GM19324 (cell line): Measurements from ENCODE around the gene ZNF865.
A peak's percentile ranks its signal among the peaks of the same experiment; 100 is the strongest.

ENCODE experiments used
- ATAC-seq: cut with Tn5 transposase; IDR thresholded peaks from one replicate; pipeline ENCODE4 v1.9.1; 2021; ENCODE audit warnings: mild to moderate bottlenecking, moderate library complexity; ENCODE audit not compliant: unreplicated experiment, low FRiP score

The ZNF865 gene

DNA sequence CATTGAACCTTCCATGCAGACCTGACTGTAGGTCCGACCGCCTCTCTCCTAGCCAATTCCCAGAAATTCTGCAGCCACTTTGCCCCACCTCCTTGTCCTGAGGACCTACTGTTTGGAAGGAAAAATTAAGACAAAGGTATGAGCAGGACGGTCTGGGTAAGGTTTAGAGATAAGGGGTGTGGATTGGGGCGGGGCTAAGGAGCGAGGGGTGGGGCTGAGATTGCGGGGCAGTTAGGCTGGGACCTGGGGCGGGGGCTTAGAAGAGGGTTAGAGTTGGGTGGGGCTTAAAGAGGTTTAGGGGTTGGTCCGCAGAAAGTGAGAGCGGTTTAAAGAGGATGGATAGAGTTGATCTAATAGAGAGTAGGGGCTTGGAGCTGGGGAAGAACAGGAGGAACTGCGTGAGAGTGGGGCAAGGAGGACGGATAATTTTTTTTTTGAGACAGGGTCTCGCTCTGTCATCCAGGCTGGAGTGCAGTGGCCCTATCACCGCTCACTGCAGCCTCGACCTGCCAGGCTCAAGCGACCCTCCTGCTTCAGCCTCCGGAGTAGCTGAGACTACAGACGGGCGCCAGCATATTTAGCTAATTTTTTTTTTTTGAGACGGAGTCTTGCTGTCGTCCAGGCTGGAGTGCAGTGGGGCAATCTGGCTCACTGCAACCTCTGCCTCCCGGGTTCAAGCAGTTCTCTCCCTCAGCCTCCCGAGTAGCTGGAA is 1.7 kb upstream of the ZNF865 start:
- ATAC-seq: no peak

DNA sequence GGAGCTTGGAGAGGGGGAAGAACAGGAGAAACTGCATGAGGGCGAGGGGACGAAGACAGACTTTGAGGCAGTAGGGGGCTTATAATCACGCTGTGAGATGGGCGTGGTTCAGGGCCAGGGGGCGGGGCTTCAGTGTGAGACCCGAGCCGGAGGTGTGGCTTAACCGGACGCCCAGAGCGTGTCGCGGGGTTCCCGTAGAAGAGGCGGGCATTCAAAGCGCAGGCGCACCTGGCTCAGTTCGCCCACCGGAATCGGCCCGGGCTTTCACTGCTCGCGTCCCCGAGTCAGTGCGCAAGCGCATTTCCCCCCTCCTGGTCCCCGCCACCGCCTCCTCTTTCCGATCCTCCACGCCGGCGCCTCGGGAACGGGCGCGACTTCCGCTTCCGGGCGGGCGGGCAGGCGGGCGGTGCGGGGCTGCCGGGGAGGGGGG is 225 bp upstream of the ZNF865 start:
- ATAC-seq: peak; percentile 82

DNA sequence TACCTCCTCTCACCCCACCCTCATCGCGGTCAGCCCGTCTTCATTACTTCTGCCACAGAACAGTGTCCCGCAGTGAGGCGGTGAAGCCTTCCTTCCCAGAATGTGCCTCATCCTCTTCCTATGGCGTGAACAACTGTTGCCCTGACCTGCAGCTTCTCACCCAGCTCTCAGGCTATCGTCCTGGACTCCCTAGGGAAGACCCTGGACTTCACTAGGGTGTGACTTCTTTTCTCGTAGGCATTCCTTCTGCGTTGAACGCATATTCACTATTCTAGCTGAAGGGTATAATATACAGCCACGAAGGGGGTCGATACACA is 982 bp downstream of the ZNF865 start:
- no peak for ATAC-seq

DNA sequence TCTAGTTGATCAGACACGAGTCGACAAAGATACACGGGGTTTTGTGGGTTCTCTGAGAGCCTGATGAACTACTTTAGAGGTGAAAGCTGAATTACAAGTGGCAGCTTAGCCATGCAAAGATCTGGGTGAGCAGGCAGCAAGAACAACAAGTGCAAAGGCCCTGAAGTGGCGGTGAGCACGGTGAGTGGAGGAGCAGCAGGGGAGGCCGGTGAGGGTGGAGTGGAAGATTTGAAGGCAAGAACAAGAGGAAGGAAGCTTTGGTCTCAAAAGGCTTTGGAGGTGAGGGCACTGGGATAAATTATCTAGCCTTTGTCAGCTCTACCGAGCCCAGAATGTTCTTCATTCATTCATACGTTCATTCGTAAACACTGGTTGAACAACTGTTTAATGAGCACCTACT is 1.4 kb downstream of the ZNF865 start:
- no peak for ATAC-seq

DNA sequence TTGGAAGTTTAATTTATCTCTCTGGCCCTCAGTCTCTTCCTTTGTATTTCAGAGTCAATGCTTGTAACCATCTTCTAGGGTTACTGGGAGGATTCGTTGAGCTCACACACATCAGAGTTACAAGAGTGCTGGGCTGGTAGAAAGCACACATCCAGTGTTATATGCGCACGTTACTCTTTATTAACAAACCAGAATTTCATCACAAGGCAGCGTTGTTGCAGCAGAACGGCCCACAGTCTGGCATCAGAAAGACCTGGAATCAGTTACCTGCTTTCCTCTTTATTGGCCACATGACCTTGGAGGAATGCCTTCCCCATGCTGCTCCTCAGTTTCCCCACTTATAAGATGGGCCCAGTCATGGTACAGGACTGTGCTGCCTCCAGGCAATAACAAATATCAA is 3.9 kb downstream of the ZNF865 start:
- no peak for ATAC-seq

DNA sequence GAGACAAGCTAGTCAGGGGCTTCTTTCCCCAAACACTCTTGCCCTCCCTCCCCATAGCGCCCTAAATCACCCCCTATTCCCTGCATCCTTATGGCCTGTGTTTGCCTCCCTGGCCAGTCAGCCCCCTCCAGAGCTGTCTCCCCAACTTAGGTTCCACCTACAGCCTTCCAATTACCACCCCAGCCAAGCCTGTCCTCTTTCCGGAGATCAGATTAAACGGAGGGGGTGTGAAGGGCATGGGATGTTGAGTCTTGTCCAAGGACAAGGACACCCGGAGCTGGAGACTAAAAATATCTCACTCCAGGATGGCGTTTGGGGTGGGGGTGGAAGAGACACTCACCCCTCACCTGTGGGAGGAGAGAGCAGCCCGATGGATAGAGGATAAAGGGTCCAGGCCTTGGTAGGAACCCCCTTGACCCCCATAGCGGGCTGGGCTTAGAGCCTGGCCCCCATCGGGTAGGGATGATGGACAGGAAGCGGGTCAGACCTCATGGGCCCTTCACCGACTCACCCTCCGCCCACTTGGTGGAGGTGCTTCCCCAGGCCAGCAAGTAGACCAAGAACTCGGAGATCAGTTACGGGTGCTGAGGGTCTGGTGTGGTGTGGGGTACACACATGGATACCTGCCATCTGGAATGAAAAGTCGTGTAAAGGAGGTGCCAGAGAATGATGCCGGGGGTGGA is 6.0 kb downstream of the ZNF865 start:
- no peak for ATAC-seq

DNA sequence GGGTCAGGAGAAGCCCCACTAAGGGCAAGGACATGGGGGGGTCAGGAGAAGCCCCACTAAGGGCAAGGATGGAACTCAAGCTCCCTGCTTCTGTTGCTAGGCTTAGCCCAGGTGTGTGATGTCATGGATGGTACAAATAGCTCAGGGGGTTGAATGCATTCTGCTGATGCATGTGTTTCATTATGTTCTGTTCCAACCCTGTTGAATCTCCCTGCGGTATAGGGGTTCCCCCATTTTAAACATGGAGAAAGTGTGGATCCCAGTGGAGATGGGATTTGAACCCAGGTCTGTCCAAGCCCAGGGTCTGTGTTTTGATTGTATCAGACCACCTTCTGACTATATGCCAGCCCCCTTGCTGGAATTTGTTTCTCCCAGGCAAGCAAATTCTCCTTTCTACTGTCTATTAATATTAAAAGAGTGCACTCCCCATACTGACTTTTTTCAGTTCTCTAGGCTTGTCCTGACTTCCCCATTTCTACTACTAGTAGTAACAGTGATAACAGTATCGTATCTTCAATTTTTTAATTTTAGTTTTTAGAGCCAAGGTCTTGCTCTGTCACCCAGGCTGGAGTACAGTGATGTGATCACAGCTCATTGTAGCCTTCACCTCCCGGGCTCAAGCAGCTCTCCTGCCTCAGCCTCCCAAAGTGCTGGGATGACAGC is 6.7 kb downstream of the ZNF865 start:
- ATAC-seq: no peak

DNA sequence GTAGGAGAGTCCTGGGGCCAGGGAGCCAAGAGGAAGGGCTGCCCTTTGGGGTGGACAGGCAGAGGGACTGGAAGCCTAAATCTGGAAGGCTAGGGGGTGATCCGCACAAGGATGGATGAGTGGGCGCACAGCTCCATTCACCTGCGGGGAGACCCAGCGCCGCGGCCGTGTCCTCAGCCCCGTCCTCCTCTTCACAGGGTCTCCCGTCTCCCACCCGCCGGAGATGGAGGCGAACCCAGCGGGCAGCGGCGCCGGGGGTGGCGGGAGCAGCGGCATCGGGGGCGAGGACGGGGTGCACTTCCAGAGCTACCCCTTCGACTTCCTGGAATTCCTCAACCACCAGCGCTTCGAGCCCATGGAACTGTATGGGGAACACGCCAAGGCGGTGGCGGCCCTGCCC is 7.9 kb downstream of the ZNF865 start:
- no peak for ATAC-seq

DNA sequence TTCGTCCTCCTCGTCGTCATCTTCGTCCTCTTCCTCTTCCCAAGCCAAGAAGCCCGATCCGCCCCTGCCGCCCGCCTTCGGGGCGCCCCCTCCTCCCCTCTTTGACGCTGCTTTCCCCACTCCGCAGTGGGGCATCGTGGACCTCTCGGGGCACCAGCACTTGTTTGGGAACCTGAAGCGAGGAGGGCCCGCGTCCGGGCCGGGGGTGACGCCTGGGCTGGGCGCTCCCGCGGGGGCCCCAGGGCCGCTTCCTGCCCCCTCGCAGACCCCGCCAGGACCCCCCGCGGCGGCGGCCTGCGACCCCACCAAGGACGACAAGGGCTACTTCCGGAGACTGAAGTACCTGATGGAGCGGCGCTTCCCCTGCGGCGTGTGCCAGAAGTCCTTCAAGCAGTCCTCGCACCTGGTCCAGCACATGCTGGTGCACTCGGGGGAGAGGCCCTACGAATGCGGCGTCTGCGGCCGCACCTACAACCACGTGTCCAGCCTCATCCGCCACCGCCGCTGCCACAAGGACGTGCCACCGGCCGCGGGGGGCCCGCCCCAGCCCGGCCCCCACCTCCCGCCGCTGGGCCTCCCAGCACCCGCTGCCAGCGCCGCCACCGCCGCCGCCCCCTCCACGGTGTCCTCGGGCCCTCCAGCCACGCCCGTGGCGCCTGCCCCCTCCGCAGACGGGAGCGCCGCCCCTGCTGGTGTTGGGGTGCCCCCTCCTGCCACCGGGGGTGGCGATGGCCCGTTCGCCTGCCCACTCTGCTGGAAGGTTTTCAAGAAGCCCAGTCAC is 8.7 kb downstream of the ZNF865 start:
- ATAC-seq: no peak

DNA sequence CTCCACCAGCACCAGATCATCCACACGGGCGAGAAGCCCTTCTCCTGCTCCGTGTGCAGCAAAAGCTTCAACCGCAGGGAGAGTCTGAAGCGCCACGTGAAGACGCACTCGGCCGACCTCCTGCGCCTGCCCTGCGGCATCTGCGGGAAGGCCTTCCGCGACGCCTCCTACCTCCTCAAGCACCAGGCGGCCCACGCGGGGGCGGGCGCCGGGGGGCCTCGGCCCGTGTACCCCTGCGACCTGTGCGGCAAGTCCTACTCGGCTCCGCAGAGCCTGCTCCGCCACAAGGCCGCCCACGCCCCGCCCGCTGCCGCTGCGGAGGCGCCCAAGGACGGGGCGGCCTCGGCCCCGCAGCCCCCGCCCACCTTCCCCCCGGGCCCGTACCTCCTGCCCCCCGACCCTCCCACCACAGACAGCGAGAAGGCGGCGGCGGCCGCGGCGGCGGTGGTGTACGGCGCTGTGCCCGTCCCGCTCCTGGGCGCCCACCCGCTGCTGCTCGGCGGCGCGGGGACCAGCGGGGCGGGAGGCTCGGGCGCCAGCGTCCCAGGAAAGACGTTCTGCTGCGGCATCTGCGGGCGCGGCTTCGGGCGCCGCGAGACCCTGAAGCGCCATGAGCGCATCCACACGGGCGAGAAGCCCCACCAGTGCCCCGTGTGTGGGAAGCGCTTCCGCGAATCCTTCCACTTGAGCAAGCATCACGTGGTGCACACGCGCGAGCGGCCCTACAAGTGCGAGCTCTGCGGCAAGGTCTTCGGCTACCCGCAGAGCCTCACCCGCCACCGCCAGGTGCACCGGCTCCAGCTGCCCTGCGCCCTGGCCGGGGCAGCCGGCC is 9.5 kb downstream of the ZNF865 start:
- ATAC-seq: no peak

DNA sequence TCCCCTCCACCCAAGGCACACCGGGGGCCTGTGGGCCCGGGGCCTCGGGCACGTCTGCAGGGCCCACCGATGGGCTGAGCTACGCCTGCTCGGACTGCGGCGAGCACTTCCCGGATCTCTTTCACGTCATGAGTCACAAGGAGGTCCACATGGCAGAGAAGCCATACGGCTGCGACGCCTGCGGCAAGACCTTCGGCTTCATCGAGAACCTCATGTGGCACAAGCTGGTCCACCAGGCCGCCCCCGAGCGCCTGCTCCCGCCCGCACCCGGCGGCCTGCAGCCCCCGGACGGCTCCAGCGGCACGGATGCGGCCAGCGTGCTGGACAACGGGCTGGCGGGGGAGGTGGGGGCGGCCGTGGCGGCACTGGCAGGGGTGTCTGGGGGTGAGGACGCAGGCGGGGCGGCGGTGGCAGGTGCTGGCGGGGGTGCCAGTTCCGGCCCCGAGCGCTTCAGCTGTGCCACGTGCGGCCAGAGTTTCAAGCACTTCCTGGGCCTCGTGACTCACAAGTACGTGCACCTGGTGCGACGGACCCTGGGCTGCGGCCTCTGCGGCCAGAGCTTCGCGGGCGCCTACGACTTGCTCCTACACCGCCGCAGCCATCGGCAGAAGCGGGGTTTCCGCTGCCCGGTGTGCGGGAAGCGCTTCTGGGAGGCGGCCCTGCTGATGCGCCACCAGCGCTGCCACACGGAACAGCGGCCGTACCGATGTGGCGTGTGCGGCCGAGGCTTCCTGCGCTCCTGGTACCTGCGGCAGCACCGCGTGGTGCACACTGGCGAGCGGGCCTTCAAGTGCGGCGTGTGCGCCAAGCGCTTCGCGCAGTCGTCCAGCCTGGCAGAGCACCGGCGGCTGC is 10.3 kb downstream of the ZNF865 start:
- no peak for ATAC-seq

DNA sequence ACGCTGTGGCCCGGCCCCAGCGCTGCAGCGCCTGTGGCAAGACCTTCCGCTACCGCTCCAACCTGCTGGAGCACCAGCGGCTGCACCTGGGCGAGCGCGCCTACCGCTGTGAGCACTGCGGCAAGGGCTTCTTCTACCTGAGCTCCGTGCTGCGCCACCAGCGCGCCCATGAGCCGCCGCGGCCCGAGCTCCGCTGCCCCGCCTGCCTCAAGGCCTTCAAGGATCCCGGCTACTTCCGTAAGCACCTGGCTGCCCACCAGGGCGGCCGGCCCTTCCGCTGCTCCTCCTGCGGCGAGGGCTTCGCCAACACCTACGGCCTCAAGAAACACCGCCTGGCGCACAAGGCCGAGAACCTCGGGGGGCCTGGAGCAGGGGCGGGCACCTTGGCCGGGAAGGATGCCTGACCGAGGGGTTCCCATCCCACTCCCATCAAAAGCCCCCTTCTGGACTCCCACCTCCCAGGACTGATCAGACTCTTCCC is 11.0 kb downstream of the ZNF865 start:
- no peak for ATAC-seq

DNA sequence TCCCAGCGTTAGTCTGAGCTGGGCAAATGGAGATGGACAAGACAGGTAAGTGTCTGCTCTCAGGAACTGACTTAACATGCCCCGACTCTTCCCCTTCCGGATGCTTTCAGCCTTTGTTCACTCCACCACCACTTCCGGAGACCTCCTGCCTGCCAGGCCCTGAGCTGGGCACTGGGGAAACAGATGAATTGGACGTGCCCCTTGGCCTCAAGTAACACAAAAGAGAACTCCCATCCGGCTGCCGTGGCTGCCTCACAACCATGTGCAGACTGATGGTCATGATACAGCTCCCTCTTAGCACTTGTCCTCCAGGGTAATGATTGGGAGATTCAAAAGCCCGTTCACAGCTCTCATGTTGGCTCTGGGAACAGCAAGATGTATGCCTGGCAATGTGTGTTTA is 12.0 kb downstream of the ZNF865 start:
- ATAC-seq: no peak

DNA sequence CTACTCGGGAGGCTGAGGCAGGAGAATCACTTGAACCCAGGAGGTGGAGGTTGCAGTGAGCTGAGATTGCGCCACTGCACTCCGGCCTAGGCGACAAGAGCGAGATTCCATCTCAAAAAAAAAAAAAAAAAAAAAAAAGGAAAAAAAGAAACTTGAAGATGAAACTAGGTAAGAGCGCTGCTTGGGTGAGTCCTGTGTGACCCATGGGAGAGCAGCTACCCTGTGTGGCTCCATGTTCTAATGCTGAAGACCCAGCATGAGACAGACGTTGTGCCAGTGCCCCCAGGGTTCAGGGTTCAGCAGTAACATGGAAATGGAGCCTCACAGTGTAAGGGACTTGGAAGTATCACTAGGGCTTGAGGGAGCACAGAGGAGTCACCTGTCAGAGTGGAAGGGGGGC is 13.0 kb downstream of the ZNF865 start:
- ATAC-seq: no peak

DNA sequence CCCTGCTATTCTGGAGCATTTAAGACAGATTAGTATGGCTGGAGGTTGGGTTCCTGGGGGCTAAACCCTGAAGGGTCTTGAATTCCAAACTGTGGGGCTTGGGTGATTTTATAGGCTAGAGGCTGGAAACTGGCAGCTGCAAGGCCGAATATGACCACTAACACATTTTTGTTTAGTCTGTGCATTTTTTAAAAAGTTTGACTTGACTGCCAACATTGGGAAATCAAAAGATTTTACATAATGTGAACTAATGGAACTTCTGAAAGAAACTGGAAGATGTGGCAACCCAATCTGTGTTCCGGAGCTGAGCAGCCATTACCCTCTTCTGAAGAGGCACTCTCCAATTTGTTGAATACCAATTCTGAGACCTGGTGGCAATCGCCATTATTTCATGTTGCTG is 13.8 kb downstream of the ZNF865 start:
- ATAC-seq: no peak

DNA sequence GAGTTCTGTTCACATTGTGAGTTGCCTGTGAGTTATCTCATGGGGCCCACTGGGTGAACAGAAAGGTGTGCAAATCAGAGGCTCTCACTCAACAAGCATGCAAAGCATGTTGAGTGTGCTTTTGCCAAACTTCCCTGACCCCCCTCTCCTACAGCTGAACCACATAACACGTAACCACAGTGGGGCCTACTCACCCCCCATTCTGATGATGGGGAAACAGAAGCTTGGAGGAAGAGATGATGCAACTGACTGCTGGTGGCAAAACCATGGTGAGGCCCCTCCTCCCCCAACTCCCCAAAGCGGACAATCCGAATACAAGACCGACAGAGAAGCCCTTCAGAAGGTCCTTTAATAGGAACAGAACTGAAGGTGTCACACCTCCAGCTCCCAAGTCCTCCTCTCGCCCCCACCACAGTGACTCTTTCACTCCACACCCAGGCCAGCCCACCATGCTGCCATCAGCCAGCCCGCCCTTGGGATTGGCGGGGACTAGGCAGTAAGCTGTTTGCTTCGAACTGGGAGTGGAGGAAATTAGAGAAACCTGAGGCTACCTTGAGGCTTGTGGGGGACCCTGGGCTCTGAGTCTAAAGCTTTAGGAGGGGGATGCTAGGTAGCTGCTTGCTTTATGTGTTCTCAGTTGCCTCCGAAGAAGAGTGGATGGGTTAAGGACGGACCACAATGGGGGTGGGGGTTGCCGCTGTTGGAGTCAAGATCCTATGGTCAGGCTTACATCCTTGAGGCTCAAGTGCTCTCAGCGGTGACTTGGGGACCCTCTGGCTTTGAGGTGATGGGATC is 15.2 kb downstream of the ZNF865 start:
- ATAC-seq: no peak

DNA sequence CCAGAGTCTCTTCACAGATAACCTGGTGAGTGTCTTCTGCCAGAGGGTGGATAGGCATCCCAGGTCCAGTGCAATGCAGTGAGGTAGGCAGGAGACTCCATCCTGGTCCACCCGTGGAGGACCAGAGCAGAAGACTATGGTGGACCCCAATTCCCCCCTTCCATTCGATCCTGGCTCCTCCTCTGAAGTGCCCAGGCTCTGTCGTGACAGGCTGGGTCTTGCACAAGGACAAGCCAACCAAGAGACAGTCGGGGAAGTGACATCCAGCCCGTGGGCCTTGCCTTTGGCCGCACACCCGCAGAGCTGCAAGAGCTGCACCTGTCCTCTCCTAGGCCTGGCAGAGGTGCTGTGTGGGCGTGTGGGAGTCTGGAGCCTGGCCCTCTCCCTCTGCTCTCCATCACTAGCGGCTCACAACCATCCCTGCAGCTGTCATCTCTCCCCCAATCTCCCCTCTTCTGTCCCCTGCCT is 15.8 kb downstream of the ZNF865 start:
- ATAC-seq: no peak

DNA sequence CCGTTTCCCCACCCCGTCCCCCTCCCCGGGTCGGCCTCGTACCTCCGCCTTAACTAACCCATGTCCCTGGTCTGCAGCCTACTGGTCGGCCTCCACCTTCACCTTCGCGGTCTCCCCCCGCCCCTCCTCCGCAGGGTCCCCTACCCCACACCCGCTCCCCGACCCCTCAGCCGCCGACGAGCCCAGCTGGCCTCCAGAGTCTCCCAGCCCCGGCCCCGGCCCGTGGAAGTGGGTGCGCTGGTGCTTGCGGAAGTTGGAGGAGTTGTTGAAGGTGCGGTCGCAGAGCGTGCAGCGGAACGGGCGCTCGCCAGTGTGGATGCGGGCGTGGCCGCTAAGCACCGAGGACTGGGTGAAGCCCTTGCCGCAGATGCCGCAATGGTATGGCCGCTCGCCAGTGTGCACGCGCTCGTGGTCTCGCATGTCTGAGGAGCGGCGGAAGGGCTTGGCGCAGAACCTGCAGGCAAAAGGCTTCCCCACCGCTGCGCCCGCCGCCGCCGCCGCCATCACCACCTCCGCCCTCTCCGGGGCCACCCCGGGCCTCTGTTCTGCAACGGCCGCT is 16.3 kb downstream of the ZNF865 start:
- no peak for ATAC-seq
